Aorta (tissue), 5 donors: ENCODE measurements around the gene NUB1. TPM values are rescaled to one million over a fixed set of nuclear protein-coding genes. Genes with fewer than 3 reads are reported as not detected.

Source experiments
- ATAC-seq: fragments of 200-7000 bp; cut with Tn5 transposase; one replicate; pipeline ENCODE4 v1.9.1; 2022; ENCODE audit warnings: moderate library complexity; ENCODE audit not compliant: low FRiP score
- DNase-seq, 2 donors: peaks; one replicate each; pipeline ENCODE4 v3.0.0-alpha.2; 2020
- H3K27ac ChIP-seq, 2 donors: one replicate each; pipeline ENCODE4 v1.5.1; 2013; ENCODE audit warnings: low read length in 2 of 2, mild to moderate bottlenecking in 2 of 2, moderate library complexity in 2 of 2, control low read depth in 1 of 2, inconsistent platforms in 1 of 2, low read depth in 1 of 2
- H3K27me3 ChIP-seq, 2 donors: one replicate each; pipeline ENCODE4 v1.6.1; 2013; ENCODE audit warnings: control low read depth in 1 of 2, low read length in 1 of 2, mild to moderate bottlenecking in 1 of 2, moderate library complexity in 1 of 2; ENCODE audit not compliant: insufficient read depth in 2 of 2, control insufficient read depth in 1 of 2
- H3K36me3 ChIP-seq, 2 donors: one replicate each; pipeline ENCODE4 v1.6.1; 2013; ENCODE audit warnings: control low read depth in 1 of 2, low read length in 1 of 2, mild to moderate bottlenecking in 1 of 2; ENCODE audit not compliant: insufficient read depth in 2 of 2, control insufficient read depth in 1 of 2
- H3K4me1 ChIP-seq, 2 donors: one replicate each; pipeline ENCODE4 v1.6.1; 2013; ENCODE audit warnings: low read length in 2 of 2, control low read depth in 1 of 2, mild to moderate bottlenecking in 1 of 2, moderate library complexity in 1 of 2; ENCODE audit not compliant: insufficient read depth in 2 of 2, control insufficient read depth in 1 of 2
- H3K4me3 ChIP-seq, 2 donors: one replicate each; pipeline ENCODE4 v1.5.1; 2013; ENCODE audit warnings: low read length in 2 of 2, control low read depth in 1 of 2, mild to moderate bottlenecking in 1 of 2
- H3K9me3 ChIP-seq: one replicate; pipeline ENCODE4 v1.6.1; 2013; ENCODE audit warnings: mild to moderate bottlenecking, low read length; ENCODE audit not compliant: control insufficient read depth
- WGBS, 2 donors: extraction: QIAGEN DNeasy Blood & Tissue Kit; methylation state at CpG; one replicate each; pipeline ENCODE4 v1.1.7; 2013; 5-methylcytosine and 5-hydroxymethylcytosine counted together
- intact Hi-C, 2 donors: fragments of 100-400 bp; cut with DNase I; formaldehyde crosslinking; loops; one replicate each; pipeline versions ENCODE4 v1.14.2 to v1.15.0; 2022
- polyA plus RNA-seq, 2 donors: library from polyadenylated mRNA; stranded (reverse); fragments of 200-250 nt; gene quantifications; one replicate each; pipeline ENCODE4 v1.2.3, GENCODE V29; 2013
- total RNA-seq, 2 donors: library from RNA; stranded (reverse); fragmentation: NEBNext Ultra II Directional; extraction: Animal tissue kit (Norgen Biotek cat#: 25700); gene quantifications; one replicate each; pipeline ENCODE4 v1.2.1, GENCODE V29; 2021
- donor health status: healthy with polysubstance abuse.
- donor health status: Bipolar disorder and iron deficiency.
- donor health status: DM: no; HTN: no; CAD: no.
- donor health status: DM: no; HTN: no; CAD: no.
- donor health status: DM: yes; HTN: yes; CAD: no.

The NUB1 gene
- total and polyA plus RNA-seq, 4 donors: 34.6 to 56.6 (median 41.8) TPM

GRCh38 chr7:151319189-151319588, 22.4 kb upstream of the NUB1 start:
- DNase-seq: no peak
- H3K36me3 ChIP-seq: no peaks in the 10 kb centered on the region
- H3K4me3 ChIP-seq: no peak overlapping the region
- no peaks in the 10 kb centered on the region for H3K27me3 ChIP-seq
- 91 to 97% methylated on average over 2 of the region's 2 CpGs for WGBS, 2 donors
- H3K9me3 ChIP-seq: peaks cover 3% of the 10 kb centered on the region
- no peak overlapping the region for H3K27ac ChIP-seq
- no peak for ATAC-seq
- no peaks in the 10 kb centered on the region for H3K4me1 ChIP-seq
- intact Hi-C loops: no loop called here

GRCh38 chr7:151320263-151320845, 21.3 kb upstream of the NUB1 start:
- 92 to 93% methylated on average over 5 of the region's 5 CpGs for WGBS, 2 donors
- Histone ChIP-seq H3K4me1 (no peaks in the 10 kb centered on the region), H3K27me3 (no peaks in the 10 kb centered on the region), H3K9me3 (peaks cover 3% of the 10 kb centered on the region), H3K36me3 (no peaks in the 10 kb centered on the region), H3K4me3 (no peak overlapping the region), H3K27ac (no peak overlapping the region)
- DNase-seq (no peak), ATAC-seq (peak; percentile 46)
- intact Hi-C loops: no loop called here

- Histone ChIP-seq H3K4me1 (no peaks in the 10 kb centered on the region), H3K4me3 (no peak overlapping the region), H3K27ac (no peak overlapping the region), H3K27me3 (no peaks in the 10 kb centered on the region), H3K9me3 (peaks cover 3% of the 10 kb centered on the region), H3K36me3 (no peaks in the 10 kb centered on the region)
- intact Hi-C loops: no loop called here
- DNase-seq (no peak), ATAC-seq (no peak)
- WGBS, 2 donors: 85 to 89% methylated on average over 3 of the region's 3 CpGs
These were observed 20.3 kb upstream of the NUB1 start for GRCh38 chr7:151321341-151321740.

GRCh38 chr7:151322906-151323305, 18.7 kb upstream of the NUB1 start:
- ATAC-seq: no peak
- Histone ChIP-seq H3K27me3 (no peaks in the 10 kb centered on the region), H3K4me1 (no peaks in the 10 kb centered on the region), H3K27ac (no peak overlapping the region), H3K4me3 (no peak overlapping the region), H3K9me3 (peaks cover 3% of the 10 kb centered on the region), H3K36me3 (no peaks in the 10 kb centered on the region)
- intact Hi-C loops: no loop called here
- DNase-seq: no peak

GRCh38 chr7:151327022-151327421, 14.6 kb upstream of the NUB1 start:
- intact Hi-C loops: no loop called here
- Histone ChIP-seq H3K27me3 (no peaks in the 10 kb centered on the region), H3K27ac (no peak overlapping the region), H3K4me3 (no peak overlapping the region), H3K36me3 (no peaks in the 10 kb centered on the region), H3K9me3 (no peaks in the 10 kb centered on the region), H3K4me1 (peaks cover 0 to 3% of the 10 kb centered on the region in 2 donors)
- WGBS, 2 donors: 88 to 92% methylated on average over 2 of the region's 2 CpGs
- DNase-seq (no peak), ATAC-seq (no peak)

GRCh38 chr7:151327659-151328058, 14.0 kb upstream of the NUB1 start:
- intact Hi-C loops: no loop called here
- H3K27ac ChIP-seq: no peak overlapping the region

GRCh38 chr7:151330181-151330580, 11.4 kb upstream of the NUB1 start:
- H3K4me3 ChIP-seq: no peak overlapping the region
- H3K4me1 ChIP-seq: peaks cover 0 to 3% of the 10 kb centered on the region in 2 donors
- no peak overlapping the region for H3K27ac ChIP-seq
- no peaks in the 10 kb centered on the region for H3K36me3 ChIP-seq
- DNase-seq: no peak
- no peaks in the 10 kb centered on the region for H3K9me3 ChIP-seq
- no peaks in the 10 kb centered on the region for H3K27me3 ChIP-seq
- ATAC-seq: no peak
- intact Hi-C loops: no loop called here

More at GRCh38 chr7:151327659-151328058, 14.0 kb upstream of the NUB1 start:
- ATAC-seq: no peak
- whole genome bisulfite sequencing, 2 donors: 84 to 88% methylated on average over 2 of the region's 2 CpGs
- Histone ChIP-seq H3K9me3 (no peaks in the 10 kb centered on the region), H3K4me3 (no peak overlapping the region), H3K27me3 (no peaks in the 10 kb centered on the region), H3K36me3 (no peaks in the 10 kb centered on the region), H3K4me1 (peaks cover 0 to 3% of the 10 kb centered on the region in 2 donors)
- no peak for DNase-seq

GRCh38 chr7:151330661-151331060, 11.0 kb upstream of the NUB1 start:
- H3K36me3 ChIP-seq: no peaks in the 10 kb centered on the region
- no peaks in the 10 kb centered on the region for H3K27me3 ChIP-seq
- DNase-seq: no peak
- intact Hi-C loops: no loop called here
- H3K4me3 ChIP-seq: no peak overlapping the region
- H3K9me3 ChIP-seq: no peaks in the 10 kb centered on the region
- 77 to 78% methylated on average over 3 of the region's 3 CpGs for WGBS, 2 donors
- H3K27ac ChIP-seq: no peak overlapping the region
- peaks cover 0 to 3% of the 10 kb centered on the region in 2 donors for H3K4me1 ChIP-seq
- ATAC-seq: no peak

GRCh38 chr7:151334628-151335027, 7.0 kb upstream of the NUB1 start:
- Histone ChIP-seq H3K27me3 (no peaks in the 10 kb centered on the region), H3K4me1 (peaks cover 0 to 3% of the 10 kb centered on the region in 2 donors), H3K27ac (no peak overlapping the region), H3K9me3 (no peaks in the 10 kb centered on the region), H3K36me3 (no peaks in the 10 kb centered on the region), H3K4me3 (no peak overlapping the region)
- 61 to 67% methylated on average over 1 of the region's 1 CpG for WGBS, 2 donors
- DNase-seq: no peak
- intact Hi-C loops: no loop called here
- no peak for ATAC-seq
